Vagina (tissue), 2 donors: ENCODE data around the gene ITGAX. TPM values are rescaled to one million over a fixed set of nuclear protein-coding genes. Genes with fewer than 3 reads are reported as not detected.

ENCODE experiments used
- DNase-seq, 2 donors: peaks; one replicate each; pipeline ENCODE4 v3.0.0-alpha.2; 2017; ENCODE audit errors: extremely low spot score in 2 of 2
- H3K27ac ChIP-seq: fragments of 200-600 bp; sonication (generic); one replicate; pipeline ENCODE4 v1.5.1; 2019
- H3K27me3 ChIP-seq: fragments of 200-600 bp; sonication (generic); one replicate; pipeline ENCODE4 v1.5.1; 2019
- H3K36me3 ChIP-seq, 2 donors: fragments of 200-600 bp; sonication (generic); one replicate each; pipeline ENCODE4 v1.5.1; 2017 to 2019
- H3K4me1 ChIP-seq: fragments of 200-600 bp; sonication (generic); one replicate; pipeline ENCODE4 v1.5.1; 2019
- H3K4me3 ChIP-seq, 2 donors: fragments of 200-600 bp; sonication (generic); 1 replicate in 1 of 2; 2 replicates in 1 of 2; pipeline ENCODE4 v1.5.1; 2016 to 2019
- H3K9me3 ChIP-seq: fragments of 200-600 bp; sonication (generic); one replicate; pipeline ENCODE4 v1.5.1; 2019
- CTCF ChIP-seq, 3 experiments: fragments of 450-650 bp in 2 of 3; fragments of 200-600 bp in 1 of 3; sonication (generic) in 1 of 3; IDR thresholded peaks; one replicate each; pipeline ENCODE4 v1.5.1; 2017 to 2019; ENCODE audit warnings: antibody characterized with exemption in 3 of 3, mild to moderate bottlenecking in 2 of 3, moderate library complexity in 2 of 3
- POLR2A ChIP-seq, 2 donors: fragments of 450-650 bp; IDR thresholded peaks; one replicate each; pipeline ENCODE4 v1.6.1; 2017; ENCODE audit warnings: antibody characterized with exemption in 2 of 2, mild to moderate bottlenecking in 2 of 2, moderate library complexity in 2 of 2
- POLR2AphosphoS5 ChIP-seq, 2 donors: sonication (generic); formaldehyde crosslinking; IDR thresholded peaks; one replicate each; pipeline ENCODE4 v1.9.0; 2017; ENCODE audit warnings: antibody characterized with exemption in 2 of 2, mild to moderate bottlenecking in 2 of 2, low read depth in 1 of 2; ENCODE audit not compliant: insufficient read depth in 1 of 2
- intact Hi-C: fragments of 100-400 bp; cut with DNase I; formaldehyde crosslinking; loops from one replicate; pipeline ENCODE4 v1.15.1; 2023
- total RNA-seq: library from RNA; depleted of rRNA; stranded (reverse); fragments of >200 nt; gene quantifications from one replicate; pipeline ENCODE4 v1.2.3, GENCODE V29; 2016

The ITGAX gene
- total RNA-seq, 1 donor from 2014 or later, result 4.4 TPM

GRCh38 chr16:31421587-31421986 is 66.6 kb downstream of the ITGAX start:
- intact Hi-C loops, result no loop called here
- Histone ChIP-seq H3K4me1 (no peaks in the 10 kb centered on the region), H3K36me3 (no peaks in the 10 kb centered on the region), H3K27ac (no peak overlapping the region), H3K27me3 (no peaks in the 10 kb centered on the region), H3K4me3 (no peak overlapping the region), H3K9me3 (no peaks in the 10 kb centered on the region)
- no peak for TF ChIP-seq POLR2A (IDR thresholded peaks at IDR 0.05)
- no peak for TF ChIP-seq CTCF (IDR thresholded peaks at IDR 0.05)
- TF ChIP-seq POLR2AphosphoS5 (IDR thresholded peaks at IDR 0.05; ENCODE audit: insufficient read depth in 1 of 2, low read depth in 1 of 2), result no peak
- DNase-seq, result no peak

- no peaks in the 10 kb centered on the region for H3K9me3 ChIP-seq
- intact Hi-C loops, result no loop called here
- no peaks in the 10 kb centered on the region for H3K27me3 ChIP-seq
- peaks cover 5% of the 10 kb centered on the region for H3K4me1 ChIP-seq
- H3K36me3 ChIP-seq, result no peaks in the 10 kb centered on the region
- no peak overlapping the region for H3K27ac ChIP-seq
- no peak overlapping the region for H3K4me3 ChIP-seq
- DNase-seq, result no peak
- TF ChIP-seq POLR2AphosphoS5 (IDR thresholded peaks at IDR 0.05; ENCODE audit: insufficient read depth in 1 of 2, low read depth in 1 of 2) (no peak), POLR2A (IDR thresholded peaks at IDR 0.05) (no peak), CTCF (IDR thresholded peaks at IDR 0.05) (no peak)
Observed at GRCh38 chr16:31423241-31423640, 68.3 kb downstream of the ITGAX start.

DNA sequence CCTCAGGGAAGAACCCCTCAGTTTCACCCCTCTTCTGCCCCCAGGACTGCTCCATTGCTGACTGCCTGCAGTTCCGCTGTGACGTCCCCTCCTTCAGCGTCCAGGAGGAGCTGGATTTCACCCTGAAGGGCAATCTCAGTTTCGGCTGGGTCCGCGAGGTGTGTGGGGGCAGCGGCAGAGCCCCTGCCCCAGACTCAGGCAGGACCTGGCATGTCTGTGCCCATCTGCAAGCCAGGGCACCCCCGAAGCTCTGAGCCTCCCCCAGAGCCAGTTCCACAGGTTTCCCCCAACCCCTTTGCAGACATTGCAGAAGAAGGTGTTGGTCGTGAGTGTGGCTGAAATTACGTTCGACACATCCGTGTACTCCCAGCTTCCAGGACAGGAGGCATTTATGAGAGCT is 68.8 kb downstream of the ITGAX start:
- Histone ChIP-seq H3K36me3 (no peaks in the 10 kb centered on the region), H3K27me3 (no peaks in the 10 kb centered on the region), H3K9me3 (no peaks in the 10 kb centered on the region), H3K4me3 (no peak overlapping the region), H3K4me1 (peaks cover 5% of the 10 kb centered on the region), H3K27ac (no peak overlapping the region)
- no peak for DNase-seq
- TF ChIP-seq CTCF (IDR thresholded peaks at IDR 0.05) (no peak), POLR2AphosphoS5 (IDR thresholded peaks at IDR 0.05; ENCODE audit: insufficient read depth in 1 of 2, low read depth in 1 of 2) (no peak), POLR2A (IDR thresholded peaks at IDR 0.05) (no peak)
- intact Hi-C loops, result no loop called here

- no peaks in the 10 kb centered on the region for H3K36me3 ChIP-seq
- H3K27ac ChIP-seq, result no peak overlapping the region
- TF ChIP-seq CTCF (IDR thresholded peaks at IDR 0.05) (no peak), POLR2AphosphoS5 (IDR thresholded peaks at IDR 0.05; ENCODE audit: insufficient read depth in 1 of 2, low read depth in 1 of 2) (no peak), POLR2A (IDR thresholded peaks at IDR 0.05) (no peak)
- H3K27me3 ChIP-seq, result no peaks in the 10 kb centered on the region
- H3K4me3 ChIP-seq, result peak overlapping the region; percentile 39 to 48
- no peak for DNase-seq
- H3K4me1 ChIP-seq, result peaks cover 5% of the 10 kb centered on the region
- intact Hi-C loops, result no loop called here
- H3K9me3 ChIP-seq, result no peaks in the 10 kb centered on the region
Observed at GRCh38 chr16:31427441-31428278, 72.7 kb downstream of the ITGAX start.

DNA sequence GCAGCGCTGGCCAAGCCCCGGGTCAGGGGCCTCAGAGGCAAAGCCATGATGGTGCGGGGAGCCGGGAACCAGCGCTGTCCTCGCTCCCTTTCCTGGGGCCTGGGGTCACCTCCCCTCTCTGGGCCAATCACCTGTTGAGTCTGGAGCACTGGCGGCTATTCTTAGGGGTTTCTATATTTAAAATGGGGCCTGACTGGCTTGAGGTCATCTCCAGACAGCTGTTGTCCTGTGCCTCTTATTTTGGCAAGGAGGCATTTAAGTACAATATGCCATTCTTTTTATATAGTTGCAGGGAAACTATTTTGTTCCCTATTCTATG is 73.3 kb downstream of the ITGAX start, which contains the start of gene COX6A2:
COX6A2 (minus strand) TSS at position 82 of the 319 bp plus-strand sequence; CDS start at position 47, 35 bp downstream.
- intact Hi-C loops, result no loop called here
- TF ChIP-seq POLR2A (IDR thresholded peaks at IDR 0.05), result no peak
- no peak for TF ChIP-seq POLR2AphosphoS5 (IDR thresholded peaks at IDR 0.05; ENCODE audit: insufficient read depth in 1 of 2, low read depth in 1 of 2)
- no peak for TF ChIP-seq CTCF (IDR thresholded peaks at IDR 0.05)
- Histone ChIP-seq H3K9me3 (no peaks in the 10 kb centered on the region), H3K4me1 (peaks cover 5% of the 10 kb centered on the region), H3K27ac (no peak within 1 kb of the TSS), H3K4me3 (peak within 1 kb of the TSS; percentile 39 to 48), H3K36me3 (no peaks in the 10 kb centered on the region), H3K27me3 (no peaks in the 10 kb centered on the region)
- DNase-seq, result no peak
